Erythroblast (primary cell): Measurements from ENCODE around the gene EIF4G3.

ENCODE experiments used
- GATA1 ChIP-seq: IDR thresholded peaks from 2 replicates; pipeline ENCODE4 v1.6.1; 2011; ENCODE audit warnings: low read depth, mild to moderate bottlenecking, control low read depth, low read length, moderate library complexity
- POLR2A ChIP-seq: IDR thresholded peaks from 2 replicates; pipeline ENCODE4 v1.6.1; 2011; ENCODE audit warnings: mild to moderate bottlenecking, low read length

DNA sequence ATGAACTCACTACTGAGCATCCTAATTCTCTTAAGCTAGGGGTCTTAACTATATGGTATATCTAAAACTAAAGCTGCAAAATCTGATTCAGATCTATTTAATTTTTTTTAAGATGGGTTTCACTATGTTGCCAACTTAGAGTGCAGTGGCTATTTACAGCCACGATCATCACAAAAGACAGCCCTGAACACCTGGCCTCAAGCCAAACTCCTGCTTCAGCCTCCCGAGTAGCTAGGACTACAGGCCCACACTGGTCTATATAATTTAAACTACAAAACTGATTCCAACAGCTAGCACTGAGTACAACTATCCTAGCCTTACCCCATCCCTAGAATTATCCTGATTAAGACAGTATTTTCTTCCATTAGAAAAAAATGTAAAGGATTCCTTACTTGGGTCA lies 37.1 kb downstream of the EIF4G3 start:
- TF ChIP-seq POLR2A (no peak), GATA1 (no peak)
